AG04450 (cell line): ENCODE results near the gene ANKRD42. TPM values are rescaled to one million over a fixed set of nuclear protein-coding genes. Genes with fewer than 3 reads are reported as not detected.
"Not testable (repeated sequence)": the region's sequence is repeated elsewhere in the genome, so short reads cannot be mapped to it uniquely, and the experiment has no call there.

Source experiments
- CTCF ChIA-PET: fragments of 300-600, 350-600 bp; formaldehyde crosslinking; extraction: SDS; loops from one replicate; lab custom pipeline; 2022; ENCODE audit warnings: antibody characterized with exemption, inconsistent platforms; lab: Charles Lee
- POLR2A ChIA-PET: fragments of 350-600 bp; formaldehyde crosslinking; extraction: SDS; loops from one replicate; lab custom pipeline; 2021; ENCODE audit warnings: antibody characterized with exemption, inconsistent platforms; lab: Yijun Ruan, JAX
- DNase-seq: peaks from one replicate; pipeline ENCODE4 v3.0.0-alpha.2; 2011; ENCODE audit warnings: low read depth, low spot score
- H3K27ac ChIP-seq: one replicate; pipeline ENCODE4 v1.5.1; 2012; ENCODE audit warnings: low read depth, low read length, control low read depth
- H3K27me3 ChIP-seq: one replicate; pipeline ENCODE4 v1.6.0; 2012; ENCODE audit warnings: low read length; ENCODE audit not compliant: control insufficient read depth, insufficient read depth
- H3K4me3 ChIP-seq: 2 replicates; pipeline ENCODE4 v1.5.1; 2011; ENCODE audit warnings: mild to moderate bottlenecking, low read depth, low read length, control low read depth
- H3K9me3 ChIP-seq: 2 replicates; pipeline ENCODE4 v1.5.1; 2012; ENCODE audit warnings: low read length; ENCODE audit not compliant: control insufficient read depth, insufficient read depth
- CTCF ChIP-seq: IDR thresholded peaks from 2 replicates; pipeline ENCODE4 v1.5.1; 2011; ENCODE audit warnings: low read depth, low read length, control low read depth, inconsistent platforms
- polyA plus RNA-seq: library from polyadenylated mRNA; depleted of rRNA; stranded (reverse); fragments of >200 nt; gene quantifications from 2 replicates; pipeline ENCODE4 v1.2.3, GENCODE V29; 2011

ANKRD42 gene
- polyA plus RNA-seq, 1 experiment = 8.6 TPM

- Histone ChIP-seq H3K4me3 (no peak overlapping the region), H3K27me3 (no peaks in the 10 kb centered on the region), H3K27ac (no peak overlapping the region), H3K9me3 (no peaks in the 10 kb centered on the region)
- no peak for DNase-seq
- CTCF ChIA-PET = interaction anchor here (0.9 to 3.6 kb wide), 6 partner anchors 8 to 482 kb away, joined by 3 to 40 read pairs (median 4); no protein-coding TSS in a partner anchor
- TF ChIP-seq CTCF = no peak
- POLR2A ChIA-PET = no interaction called here
These were observed 64.3 kb downstream of the ANKRD42 start for GRCh38 chr11:83257761-83258168.

GRCh38 chr11:83259559-83259958, 66.0 kb downstream of the ANKRD42 start:
- no peak for DNase-seq
- Histone ChIP-seq H3K9me3 (no peaks in the 10 kb centered on the region), H3K4me3 (no peak overlapping the region), H3K27me3 (no peaks in the 10 kb centered on the region), H3K27ac (no peak overlapping the region)
- ChIA-PET CTCF (interaction anchor here (1.1 to 3.6 kb wide), 2 partner anchors 10 to 557 kb away, joined by 4 to 40 read pairs; no protein-coding TSS in a partner anchor), POLR2A (no interaction called here)
- TF ChIP-seq CTCF = no peak

GRCh38 chr11:83265331-83265730, 71.8 kb downstream of the ANKRD42 start:
- H3K27ac ChIP-seq = no peak overlapping the region
- POLR2A ChIA-PET = no interaction called here
- no peaks in the 10 kb centered on the region for H3K9me3 ChIP-seq
- CTCF ChIA-PET = interaction anchor here (1.0 to 1.8 kb wide), 4 partner anchors 15 to 564 kb away, joined by 3 to 8 read pairs (median 4); no protein-coding TSS in a partner anchor
- DNase-seq = no peak
- TF ChIP-seq CTCF = no peak
- H3K27me3 ChIP-seq = no peaks in the 10 kb centered on the region
- no peak overlapping the region for H3K4me3 ChIP-seq

- H3K4me3 ChIP-seq, H3K27me3 ChIP-seq, DNase-seq, H3K9me3 ChIP-seq, H3K27ac ChIP-seq, POLR2A ChIA-PET, CTCF ChIA-PET: not testable (repeated sequence)
These were observed 75.6 kb downstream of the ANKRD42 start for GRCh38 chr11:83269080-83269479.

GRCh38 chr11:83271734-83272133, 78.2 kb downstream of the ANKRD42 start:
- H3K27me3 ChIP-seq, H3K9me3 ChIP-seq, CTCF ChIA-PET, H3K4me3 ChIP-seq, H3K27ac ChIP-seq, DNase-seq, POLR2A ChIA-PET: not testable (repeated sequence)

- ChIA-PET POLR2A (no interaction called here), CTCF (interaction anchor here (0.6 to 4.3 kb wide), 6 partner anchors 10 to 372 kb away, joined by 3 to 29 read pairs (median 4); no protein-coding TSS in a partner anchor)
- no peak for DNase-seq
- no peak for TF ChIP-seq CTCF
- H3K27me3 ChIP-seq = no peaks in the 10 kb centered on the region
- no peaks in the 10 kb centered on the region for H3K9me3 ChIP-seq
- no peak overlapping the region for H3K27ac ChIP-seq
- no peak overlapping the region for H3K4me3 ChIP-seq
These were observed 79.1 kb downstream of the ANKRD42 start for GRCh38 chr11:83272627-83273026.
